Spleen (tissue), 7 donors: ENCODE data around the gene PPP2R3A.

Experiments used
- POLR2A ChIP-seq, 3 donors: fragments of 450-650 bp; IDR thresholded peaks; one replicate each; pipeline ENCODE4 v1.5.1; 2017; ENCODE audit warnings: antibody characterized with exemption in 3 of 3, mild to moderate bottlenecking in 1 of 3
- TF ChIP-seq, protein P1 (sequence below), 11 experiments: fragments of 200-600 bp in 7 of 11; fragments of 450-650 bp in 4 of 11; sonication (generic) in 4 of 11; IDR thresholded peaks in 8 of 11; conservative IDR thresholded peaks in 3 of 11; 1 replicate in 7 of 11; 2 replicates in 4 of 11; pipeline versions ENCODE4 v1.4.0 to v1.8.0; 2016 to 2021; ENCODE audit warnings: antibody characterized with exemption in 11 of 11, inconsistent platforms in 4 of 11, mild to moderate bottlenecking in 1 of 11
- donor health status: DM: no; HTN: no; CAD: no; lungs with moderate emphysema.
- donor health status: DM: no; HTN: no; CAD: no.
- donor health status: DM: no; HTN: no; CAD: no.

- no peak for TF ChIP-seq POLR2A (IDR thresholded peaks at IDR 0.05)
- TF ChIP-seq, protein P1, sequence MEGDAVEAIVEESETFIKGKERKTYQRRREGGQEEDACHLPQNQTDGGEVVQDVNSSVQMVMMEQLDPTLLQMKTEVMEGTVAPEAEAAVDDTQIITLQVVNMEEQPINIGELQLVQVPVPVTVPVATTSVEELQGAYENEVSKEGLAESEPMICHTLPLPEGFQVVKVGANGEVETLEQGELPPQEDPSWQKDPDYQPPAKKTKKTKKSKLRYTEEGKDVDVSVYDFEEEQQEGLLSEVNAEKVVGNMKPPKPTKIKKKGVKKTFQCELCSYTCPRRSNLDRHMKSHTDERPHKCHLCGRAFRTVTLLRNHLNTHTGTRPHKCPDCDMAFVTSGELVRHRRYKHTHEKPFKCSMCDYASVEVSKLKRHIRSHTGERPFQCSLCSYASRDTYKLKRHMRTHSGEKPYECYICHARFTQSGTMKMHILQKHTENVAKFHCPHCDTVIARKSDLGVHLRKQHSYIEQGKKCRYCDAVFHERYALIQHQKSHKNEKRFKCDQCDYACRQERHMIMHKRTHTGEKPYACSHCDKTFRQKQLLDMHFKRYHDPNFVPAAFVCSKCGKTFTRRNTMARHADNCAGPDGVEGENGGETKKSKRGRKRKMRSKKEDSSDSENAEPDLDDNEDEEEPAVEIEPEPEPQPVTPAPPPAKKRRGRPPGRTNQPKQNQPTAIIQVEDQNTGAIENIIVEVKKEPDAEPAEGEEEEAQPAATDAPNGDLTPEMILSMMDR (IDR thresholded peaks at IDR 0.05 in 8 of 11, conservative IDR thresholded peaks at IDR 0.05 in 3 of 11) = no peak
Measured at GRCh38 chr3:135964160-135964955, 1.2 kb upstream of the PPP2R3A start.
